ENCODE data around the gene TBX6. TPM values are rescaled to one million over a fixed set of nuclear protein-coding genes. Genes with fewer than 3 reads are reported as not detected.

The TBX6 gene
- total RNA-seq, 3 donors from 2014 or later, result 0.33 to 0.87 (median 0.48) TPM

DNA sequence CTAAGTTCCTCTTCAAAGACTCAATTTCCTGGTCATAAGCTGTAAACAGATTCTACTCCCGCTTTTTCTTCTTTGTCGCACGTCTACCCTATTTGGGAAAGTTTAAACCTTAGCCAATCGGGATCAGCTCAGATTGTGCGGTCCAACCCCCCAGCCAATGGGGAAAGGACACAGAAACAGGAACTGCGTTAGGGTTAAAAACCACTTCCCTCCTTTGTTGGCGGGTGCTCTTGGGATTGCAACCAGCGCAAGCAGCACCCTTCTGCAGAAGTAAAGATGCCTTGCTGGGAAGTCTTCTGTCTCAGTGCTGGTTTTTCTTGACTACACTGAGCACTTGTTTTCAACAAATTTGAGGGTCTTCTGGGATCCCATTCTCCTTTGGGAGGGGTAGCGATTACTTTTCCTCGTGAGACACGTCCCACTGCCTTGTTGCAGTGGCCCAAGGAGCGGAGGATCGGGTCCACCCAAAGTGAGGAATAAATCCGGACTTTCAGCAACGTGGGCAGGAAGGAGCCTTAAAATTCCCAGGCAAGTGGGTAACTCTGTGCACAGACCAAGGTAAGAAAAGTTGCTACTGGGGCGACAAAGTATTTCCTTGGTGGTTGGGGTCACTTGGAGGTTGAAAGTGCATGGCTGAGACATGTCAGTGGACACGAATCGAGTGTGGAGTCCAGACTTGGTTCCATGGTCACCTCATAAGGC, 5.3 kb upstream of the TBX6 start:
- Mint-ChIP-seq H3K9me3 (peaks cover 19% of the 10 kb centered on the region), H3K4me3 (peak overlapping the region; percentile 74), H3K27me3 (ENCODE audit: low read depth) (no peaks in the 10 kb centered on the region), H3K4me1 (ENCODE audit: low read depth) (peaks cover 31% of the 10 kb centered on the region), H3K36me3 (ENCODE audit: insufficient read depth) (peaks cover 5% of the 10 kb centered on the region)
- ATAC-seq (no peak), DNase-seq (no peak)

DNA sequence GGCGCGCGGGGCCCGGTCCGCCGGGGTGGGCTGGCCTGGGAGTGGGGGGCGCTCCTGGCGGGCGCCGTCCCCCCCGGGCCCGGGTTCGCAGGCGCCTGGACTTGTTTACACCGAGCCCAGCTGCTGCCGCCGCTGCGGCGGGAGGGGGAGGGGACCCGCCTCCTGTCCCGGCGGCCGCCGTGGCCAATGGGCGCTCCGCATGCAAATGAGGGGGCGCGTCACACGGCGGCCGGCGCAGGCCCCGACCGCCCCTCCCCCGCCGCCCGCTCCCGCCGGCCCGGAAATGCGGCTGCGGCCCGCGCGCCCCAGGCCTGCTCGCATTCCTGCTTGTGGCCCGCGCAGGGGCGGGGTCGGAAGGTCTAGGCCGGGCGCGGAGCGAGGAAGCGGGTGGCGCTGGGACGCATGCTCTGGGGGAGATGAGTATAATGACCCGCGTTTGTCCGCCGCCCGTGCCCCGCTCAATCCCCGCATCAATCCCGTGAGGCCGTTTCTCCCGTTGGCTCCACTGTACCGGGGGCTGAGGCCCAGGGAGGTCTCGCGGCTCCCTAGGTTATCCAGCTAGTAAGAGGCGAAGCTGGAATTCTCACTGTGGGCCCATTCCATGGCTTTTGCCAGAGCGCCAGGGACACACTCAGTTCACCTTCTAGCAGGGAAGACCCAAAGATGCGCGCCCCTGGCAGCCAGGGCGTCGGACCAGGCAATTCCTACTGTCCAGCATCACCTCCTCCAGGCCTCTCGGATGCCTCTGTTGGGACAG, 4.6 kb upstream of the TBX6 start, which contains the start of gene YPEL3:
Gene YPEL3 (minus strand): TSS at position 109 of the 757 bp plus-strand sequence. CDS start 731 bp downstream, outside the sequence.
- DNase-seq (peak; percentile 81), ATAC-seq (peak; percentile 62 to 63)
- H3K4me3 Mint-ChIP-seq, result peak within 1 kb of the TSS; percentile 85
- H3K36me3 Mint-ChIP-seq (ENCODE audit: insufficient read depth), result peaks cover 5% of the 10 kb centered on the region
- H3K4me1 Mint-ChIP-seq (ENCODE audit: low read depth), result peaks cover 35% of the 10 kb centered on the region
- peaks cover 19% of the 10 kb centered on the region for H3K9me3 Mint-ChIP-seq
- H3K27me3 Mint-ChIP-seq (ENCODE audit: low read depth), result no peaks in the 10 kb centered on the region

- Mint-ChIP-seq H3K4me3 (peak overlapping the region; percentile 85), H3K4me1 (ENCODE audit: low read depth) (peaks cover 36% of the 10 kb centered on the region), H3K36me3 (ENCODE audit: insufficient read depth) (peaks cover 5% of the 10 kb centered on the region), H3K9me3 (peaks cover 19% of the 10 kb centered on the region), H3K27me3 (ENCODE audit: low read depth) (no peaks in the 10 kb centered on the region)
- ATAC-seq, result no peak
- no peak for DNase-seq
These were observed 3.7 kb upstream of the TBX6 start for GRCh38 chr16:30095166-30096078.

DNA sequence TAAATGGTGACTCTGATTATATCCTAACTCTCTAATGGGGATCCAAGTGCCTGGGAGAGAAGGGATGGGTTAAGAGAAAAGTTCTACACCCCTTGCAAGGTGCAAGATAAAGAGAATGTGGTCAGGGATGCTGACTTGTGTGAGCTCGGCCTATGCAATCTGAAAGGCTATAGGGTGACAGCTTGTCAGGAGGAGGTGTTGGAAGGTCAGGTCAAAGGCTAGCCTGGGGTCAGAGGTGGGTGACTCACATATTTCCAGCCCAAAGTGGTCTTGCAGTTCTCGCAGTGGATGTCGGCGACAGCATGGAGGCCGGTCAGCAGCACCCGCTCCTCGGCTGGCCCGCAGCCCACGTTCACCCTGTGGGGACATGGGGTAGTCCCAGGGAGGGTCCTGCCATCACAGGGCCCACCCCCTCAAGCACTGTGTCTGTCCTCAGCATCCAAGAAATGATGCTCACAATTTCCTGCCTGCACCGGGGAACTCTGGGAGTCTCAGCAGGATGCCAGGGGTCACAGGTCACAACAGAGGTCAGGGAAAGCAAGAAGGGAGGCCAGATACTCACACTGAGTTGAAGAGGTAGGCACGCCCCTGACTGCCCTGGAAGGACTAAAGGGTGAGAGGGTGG, 2.9 kb upstream of the TBX6 start:
- H3K9me3 Mint-ChIP-seq, result peaks cover 19% of the 10 kb centered on the region
- H3K4me3 Mint-ChIP-seq, result peak overlapping the region; percentile 85
- peaks cover 5% of the 10 kb centered on the region for H3K36me3 Mint-ChIP-seq (ENCODE audit: insufficient read depth)
- H3K27me3 Mint-ChIP-seq (ENCODE audit: low read depth), result no peaks in the 10 kb centered on the region
- H3K4me1 Mint-ChIP-seq (ENCODE audit: low read depth), result peaks cover 44% of the 10 kb centered on the region
- no peak for DNase-seq
- ATAC-seq, result no peak

DNA sequence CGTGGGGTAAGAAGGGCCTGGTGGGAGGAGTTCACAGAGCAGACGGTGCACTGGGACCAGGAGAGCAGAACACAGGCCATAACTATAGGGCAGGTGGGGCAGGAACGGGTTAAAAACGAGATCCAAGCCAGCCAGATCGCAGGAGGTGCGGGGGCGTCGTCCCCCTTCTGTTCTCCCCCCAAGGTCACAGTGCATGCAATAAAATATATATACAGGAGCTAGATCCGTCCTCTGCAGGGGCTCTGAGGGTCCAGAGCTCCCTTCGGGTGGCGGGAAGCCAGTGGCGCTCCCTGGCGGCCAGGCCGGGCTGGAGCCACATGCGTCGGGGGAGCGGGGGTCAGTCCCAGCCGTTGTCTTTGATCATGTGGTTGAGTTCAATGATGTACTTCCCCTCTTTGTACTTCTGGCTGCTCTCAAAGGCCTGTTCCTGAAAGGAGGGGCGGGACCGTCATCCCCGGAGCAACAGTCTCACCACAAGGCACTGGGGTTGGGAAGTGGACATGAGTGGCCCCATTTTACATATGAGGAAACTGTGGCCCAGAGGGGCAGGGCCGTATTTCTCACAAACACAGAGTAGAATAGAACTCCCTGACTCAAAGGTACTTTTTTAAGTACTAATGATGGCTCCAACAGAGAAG, 768 bp upstream of the TBX6 start:
- Mint-ChIP-seq H3K4me3 (peak overlapping the region; percentile 85), H3K36me3 (ENCODE audit: insufficient read depth) (peaks cover 3% of the 10 kb centered on the region), H3K9me3 (peaks cover 6% of the 10 kb centered on the region), H3K27me3 (ENCODE audit: low read depth) (no peaks in the 10 kb centered on the region), H3K4me1 (ENCODE audit: low read depth) (peaks cover 49% of the 10 kb centered on the region)
- ATAC-seq, result peak; percentile 15 to 27
- DNase-seq, result peak; percentile 31

DNA sequence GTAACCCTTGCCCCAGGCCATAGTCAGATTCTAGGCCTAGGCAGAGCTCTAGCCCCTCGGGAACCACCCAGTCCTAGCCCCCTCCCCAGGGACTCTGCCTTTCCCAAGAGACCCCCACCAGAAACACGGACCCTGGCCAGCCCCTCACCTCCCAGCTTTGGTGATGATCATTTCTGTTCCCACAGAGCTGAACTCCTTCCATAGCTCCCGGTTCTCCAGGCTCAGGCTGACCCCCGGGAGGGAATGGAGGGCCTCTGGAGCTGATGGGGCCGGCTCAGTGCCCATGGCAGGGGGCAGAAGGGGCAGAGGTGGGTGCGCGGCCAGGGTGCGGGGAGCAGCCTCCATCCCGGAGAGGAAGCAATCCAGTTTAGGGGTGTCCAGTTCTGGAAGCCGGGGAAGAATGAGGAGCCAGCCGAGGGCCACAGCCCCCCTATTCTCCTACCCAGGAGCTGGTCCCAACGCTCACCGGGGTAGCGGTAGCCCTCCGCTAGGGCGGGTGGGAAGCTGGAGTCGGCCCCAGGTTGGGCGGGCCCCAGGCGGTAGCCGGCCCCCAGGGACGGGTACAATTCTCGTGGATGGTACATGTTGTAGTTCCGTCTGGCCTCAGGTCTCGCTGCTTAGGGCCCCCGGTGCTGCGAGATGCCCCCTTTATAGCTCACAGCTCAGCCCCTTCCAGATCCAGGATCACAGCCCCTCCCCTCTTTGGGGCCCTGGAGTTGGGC, 953 bp downstream of the TBX6 start:
- DNase-seq (no peak), ATAC-seq (no peak)
- Mint-ChIP-seq H3K9me3 (no peaks in the 10 kb centered on the region), H3K4me3 (peak overlapping the region; percentile 45), H3K27me3 (ENCODE audit: low read depth) (no peaks in the 10 kb centered on the region), H3K36me3 (ENCODE audit: insufficient read depth) (peaks cover 7% of the 10 kb centered on the region), H3K4me1 (ENCODE audit: low read depth) (peaks cover 47% of the 10 kb centered on the region)

- DNase-seq (no peak), ATAC-seq (no peak)
- no peaks in the 10 kb centered on the region for H3K9me3 Mint-ChIP-seq
- H3K4me3 Mint-ChIP-seq, result no peak overlapping the region
- H3K27me3 Mint-ChIP-seq (ENCODE audit: low read depth), result no peaks in the 10 kb centered on the region
- H3K36me3 Mint-ChIP-seq (ENCODE audit: insufficient read depth), result peaks cover 3% of the 10 kb centered on the region
- peaks cover 31% of the 10 kb centered on the region for H3K4me1 Mint-ChIP-seq (ENCODE audit: low read depth)
These were observed 2.7 kb downstream of the TBX6 start for GRCh38 chr16:30088832-30089624.

DNA sequence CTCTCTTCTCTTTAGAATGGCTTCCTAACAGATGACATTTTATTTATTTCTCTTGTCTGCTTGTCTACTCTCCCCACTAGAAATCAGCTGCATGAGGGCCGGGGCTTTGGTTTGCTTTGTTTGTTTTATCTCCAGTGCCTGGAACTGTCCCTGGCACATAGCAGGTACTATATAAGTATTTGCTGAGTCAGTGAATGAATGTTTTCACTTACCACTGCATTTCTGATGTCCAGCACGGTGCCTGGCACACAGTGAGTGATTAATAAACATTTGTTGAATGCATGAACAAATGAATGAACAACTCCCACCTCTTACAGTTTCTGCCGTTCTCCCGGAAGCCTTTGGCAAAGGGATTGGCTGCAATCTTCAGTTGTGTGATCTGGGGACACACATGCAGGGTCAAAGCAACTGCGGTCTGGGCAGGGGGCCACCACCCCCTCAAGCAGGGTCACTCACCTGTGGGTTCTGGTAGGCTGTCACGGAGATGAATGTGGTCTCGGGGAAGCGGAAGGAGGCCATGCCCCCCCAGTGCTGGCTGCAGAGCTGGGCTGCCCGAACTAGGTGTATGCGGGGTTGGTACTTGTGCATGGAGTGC, 3.4 kb downstream of the TBX6 start:
- Mint-ChIP-seq H3K27me3 (ENCODE audit: low read depth) (no peaks in the 10 kb centered on the region), H3K4me3 (no peak overlapping the region), H3K9me3 (no peaks in the 10 kb centered on the region), H3K36me3 (ENCODE audit: insufficient read depth) (peaks cover 3% of the 10 kb centered on the region), H3K4me1 (ENCODE audit: low read depth) (peaks cover 29% of the 10 kb centered on the region)
- DNase-seq, result no peak
- no peak for ATAC-seq

DNA sequence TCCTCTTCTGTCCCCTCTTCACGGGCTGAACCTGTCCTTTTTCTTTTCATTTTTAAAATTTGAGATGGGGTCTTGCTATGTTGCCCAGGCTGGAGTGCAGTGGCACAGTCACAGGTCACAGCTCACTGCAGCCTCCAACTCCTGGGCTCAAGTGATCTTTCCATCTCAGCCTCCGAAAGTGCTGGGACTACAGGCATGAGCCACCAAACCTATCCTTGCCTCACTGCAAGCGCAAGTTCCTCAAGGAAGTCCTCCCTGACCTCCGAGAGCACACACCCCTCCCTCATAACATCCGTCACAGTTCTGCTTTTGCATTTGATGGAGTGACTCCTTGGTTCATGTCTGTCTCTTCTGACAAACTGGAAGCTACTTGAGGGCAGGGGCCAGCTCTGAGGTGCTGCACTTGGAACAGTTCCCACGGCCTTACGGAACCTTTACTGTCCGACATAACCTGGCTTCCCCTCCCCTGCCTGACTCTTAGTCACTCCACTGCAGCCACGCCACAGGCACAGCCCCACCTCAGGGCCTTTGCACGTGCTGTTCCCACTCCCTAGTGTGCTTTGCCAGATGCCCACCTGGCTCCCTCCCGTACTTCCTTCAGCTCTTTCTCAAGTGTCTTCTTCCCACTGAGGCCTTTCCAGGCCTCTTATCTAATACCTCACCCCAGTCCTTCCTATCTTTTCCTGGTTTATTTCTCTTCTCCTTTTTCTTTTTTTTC, 4.4 kb downstream of the TBX6 start:
- ATAC-seq, result no peak

GRCh38 chr16:30086291-30087140, 5.2 kb downstream of the TBX6 start:
- peaks cover 15% of the 10 kb centered on the region for H3K36me3 Mint-ChIP-seq (ENCODE audit: insufficient read depth)
- DNase-seq (no peak), ATAC-seq (no peak)
- H3K4me3 Mint-ChIP-seq, result no peak overlapping the region
- H3K27me3 Mint-ChIP-seq (ENCODE audit: low read depth), result no peaks in the 10 kb centered on the region
- H3K9me3 Mint-ChIP-seq, result no peaks in the 10 kb centered on the region
- H3K4me1 Mint-ChIP-seq (ENCODE audit: low read depth), result peaks cover 15% of the 10 kb centered on the region

More for the DNA sequence above, 4.4 kb downstream of the TBX6 start:
- no peak for DNase-seq
- Mint-ChIP-seq H3K9me3 (no peaks in the 10 kb centered on the region), H3K4me3 (no peak overlapping the region), H3K4me1 (ENCODE audit: low read depth) (peaks cover 22% of the 10 kb centered on the region), H3K27me3 (ENCODE audit: low read depth) (no peaks in the 10 kb centered on the region), H3K36me3 (ENCODE audit: insufficient read depth) (peaks cover 10% of the 10 kb centered on the region)

GRCh38 chr16:30085820-30086219, 5.9 kb downstream of the TBX6 start:
- H3K9me3 Mint-ChIP-seq, result no peaks in the 10 kb centered on the region
- DNase-seq (no peak), ATAC-seq (no peak)
- H3K4me3 Mint-ChIP-seq, result no peak overlapping the region
- peaks cover 15% of the 10 kb centered on the region for H3K36me3 Mint-ChIP-seq (ENCODE audit: insufficient read depth)
- no peaks in the 10 kb centered on the region for H3K27me3 Mint-ChIP-seq (ENCODE audit: low read depth)
- peaks cover 15% of the 10 kb centered on the region for H3K4me1 Mint-ChIP-seq (ENCODE audit: low read depth)
